Adrenal gland (tissue), 5 donors: ENCODE measurements around the gene SIMC1.

ENCODE experiments used
- CTCF ChIP-seq, 6 experiments: fragments of 450-650 bp in 4 of 6; fragments of 200-600 bp in 2 of 6; sonication (generic) in 1 of 6; IDR thresholded peaks; 1 replicate in 5 of 6; 2 replicates in 1 of 6; pipeline versions ENCODE4 v1.5.1 to v1.8.0; 2016 to 2021; ENCODE audit warnings: antibody characterized with exemption in 6 of 6, mild to moderate bottlenecking in 2 of 6, moderate library complexity in 1 of 6
- POLR2A ChIP-seq, 2 donors: fragments of 450-650 bp; IDR thresholded peaks; one replicate each; pipeline ENCODE4 v1.6.1; 2017; ENCODE audit warnings: antibody characterized with exemption in 2 of 2, mild to moderate bottlenecking in 2 of 2, moderate library complexity in 1 of 2
- donor health status: DM: no; HTN: no; CAD: no.

- TF ChIP-seq POLR2A (IDR thresholded peaks at IDR 0.05) (no peak), CTCF (IDR thresholded peaks at IDR 0.05) (no peak)
Measured at GRCh38 chr5:176371621-176372539, 133.7 kb downstream of the SIMC1 start.
